Posterior vena cava (tissue), 2 donors: ENCODE results near the gene KASH5. TPM values are rescaled to one million over a fixed set of nuclear protein-coding genes. Genes with fewer than 3 reads are reported as not detected.

ENCODE experiments used
- total RNA-seq, 2 donors: library from RNA; stranded (reverse); fragmentation: NEBNext Ultra II Directional; extraction: Animal tissue kit (Norgen Biotek cat#: 25700); gene quantifications; one replicate each; pipeline ENCODE4 v1.2.1, GENCODE V29; 2021
- donor health status: DM: yes; HTN: yes; CAD: no.
- donor health status: DM: yes; HTN: yes; CAD: no.

Gene KASH5
- total RNA-seq, 2 donors from 2014 or later = not detected

Other genes starting within 250 kb of the KASH5 start
- 1 to 10 TPM; 1.1 to 2.4 TPM for gene HRC, start 232.9 kb upstream of the KASH5 start, total RNA-seq
- gene TRPM4, start 230.5 kb upstream of the KASH5 start, total RNA-seq = 10 to 100 TPM; 20.5 to 36.0 TPM
- gene SLC6A16, start 63.1 kb upstream of the KASH5 start, total RNA-seq = 1 to 10 TPM; 1.7 to 2.6 TPM
- gene CD37, start 52.8 kb upstream of the KASH5 start, total RNA-seq = 10 to 100 TPM; 11.5 to 19.6 TPM
- 10 to 100 TPM; 31.0 to 32.4 TPM for gene TEAD2, start 25.8 kb upstream of the KASH5 start, total RNA-seq
- not detected for gene DKKL1, start 24.4 kb upstream of the KASH5 start, total RNA-seq
- not detected for gene PTH2, start 35.2 kb downstream of the KASH5 start, total RNA-seq
- not detected for gene GFY, start 37.1 kb downstream of the KASH5 start, total RNA-seq
- gene SLC17A7, start 53.3 kb downstream of the KASH5 start, total RNA-seq = 1 to 10 TPM; 1.5 to 2.8 TPM
- gene PIH1D1, start 63.6 kb downstream of the KASH5 start, total RNA-seq = 10 to 100 TPM; 34.4 to 36.6 TPM
- 10 to 100 TPM; 17.3 to 24.2 TPM for gene ALDH16A1, start 65.0 kb downstream of the KASH5 start, total RNA-seq
- gene FLT3LG, start 86.0 kb downstream of the KASH5 start, total RNA-seq = 10 to 100 TPM in 1 of 2 donors, 1 to 10 TPM in 1; 7.3 to 12.0 TPM
- gene RPL13A, start 99.4 kb downstream of the KASH5 start, total RNA-seq = 1,000 to 10,000 TPM; 1,658 to 1,769 TPM
- 1,000 to 10,000 TPM; 1,242 to 1,344 TPM for gene RPS11, start 108.2 kb downstream of the KASH5 start, total RNA-seq
- 100 to 1,000 TPM; 192 to 304 TPM for gene FCGRT, start 124.4 kb downstream of the KASH5 start, total RNA-seq
- 100 to 1,000 TPM in 1 of 2 donors, 10 to 100 TPM in 1; 94.0 to 128 TPM for gene RCN3, start 139.8 kb downstream of the KASH5 start, total RNA-seq
- 10 to 100 TPM; 35.8 to 36.0 TPM for gene NOSIP, start 192.3 kb downstream of the KASH5 start, total RNA-seq
- gene PRRG2, start 193.1 kb downstream of the KASH5 start, total RNA-seq = under 1 TPM; 0.46 to 0.52 TPM
- 10 to 100 TPM; 18.8 to 21.7 TPM for gene PRR12, start 202.9 kb downstream of the KASH5 start, total RNA-seq